Measurements from ENCODE around the gene TOMM6.
"Not testable (repeated sequence)": the region's sequence is repeated elsewhere in the genome, so short reads cannot be mapped to it uniquely, and the experiment has no call there.

The TOMM6 gene

GRCh38 chr6:41759905-41760579, 27.5 kb upstream of the TOMM6 start:
- POLR2A ChIA-PET (ENCODE audit: low non-redundant PET) = no interaction called here
- H3K27ac ChIP-seq = no peak overlapping the region
- no peak for TF ChIP-seq CTCF (conservative IDR thresholded peaks at IDR 0.05; ENCODE audit: low read depth)
- CTCF ChIA-PET = no interaction called here
- DNase-seq (ENCODE audit: low spot score) = no peak

- ChIA-PET CTCF (no interaction called here), POLR2A (ENCODE audit: low non-redundant PET) (no interaction called here)
- no peak overlapping the region for H3K27ac ChIP-seq
- DNase-seq (ENCODE audit: low spot score) = no peak
- no peak for TF ChIP-seq CTCF (conservative IDR thresholded peaks at IDR 0.05; ENCODE audit: low read depth)
Measured at GRCh38 chr6:41763470-41763869, 24.0 kb upstream of the TOMM6 start.

- DNase-seq (ENCODE audit: low spot score); H3K27ac ChIP-seq; POLR2A ChIA-PET (ENCODE audit: low non-redundant PET); CTCF ChIA-PET: not testable (repeated sequence)
Measured at GRCh38 chr6:41766043-41766664, 21.3 kb upstream of the TOMM6 start.

GRCh38 chr6:41767112-41767833, 20.2 kb upstream of the TOMM6 start:
- peak; percentile 82 for DNase-seq (ENCODE audit: low spot score)
- TF ChIP-seq CTCF (conservative IDR thresholded peaks at IDR 0.05; ENCODE audit: low read depth) = no peak
- ChIA-PET CTCF (interaction anchor here (0.7 to 1.0 kb wide), 3 partner anchors 9 to 164 kb away, joined by 3 to 4 read pairs (median 3); no protein-coding TSS in a partner anchor), POLR2A (ENCODE audit: low non-redundant PET) (no interaction called here)
- peak overlapping the region; percentile 50 for H3K27ac ChIP-seq

- POLR2A ChIA-PET (ENCODE audit: low non-redundant PET) = no interaction called here
- DNase-seq (ENCODE audit: low spot score) = no peak
- CTCF ChIA-PET = interaction anchor here (0.6 to 0.7 kb wide), 2 partner anchors 142 to 166 kb away, joined by 3 read pairs; no protein-coding TSS in a partner anchor
- H3K27ac ChIP-seq = peak overlapping the region; percentile 66
- no peak for TF ChIP-seq CTCF (conservative IDR thresholded peaks at IDR 0.05; ENCODE audit: low read depth)
Measured at GRCh38 chr6:41768545-41769308, 18.8 kb upstream of the TOMM6 start.

GRCh38 chr6:41769376-41769775, 18.1 kb upstream of the TOMM6 start:
- ChIA-PET POLR2A (ENCODE audit: low non-redundant PET) (no interaction called here), CTCF (interaction anchor here (0.6 to 1.0 kb wide), 3 partner anchors 17 to 319 kb away, joined by 3 read pairs; no protein-coding TSS in a partner anchor)
- no peak for TF ChIP-seq CTCF (conservative IDR thresholded peaks at IDR 0.05; ENCODE audit: low read depth)
- H3K27ac ChIP-seq = peak overlapping the region; percentile 66
- no peak for DNase-seq (ENCODE audit: low spot score)
